Activated CD4-positive, alpha-beta T cell treated with anti-CD3 and anti-CD28 coated beads, Interleukin-2, amount 50 U/mL, for 16 hours (primary cell): Measurements from ENCODE around the gene TMEM154.

ENCODE experiments used
- DNase-seq: peaks from one replicate; pipeline ENCODE4 v3.0.0-alpha.2; 2020

TMEM154 gene

GRCh38 chr4:152587127-152587526 lies 92.7 kb downstream of the TMEM154 start:
- DNase-seq = no peak

GRCh38 chr4:152586668-152587067 lies 93.1 kb downstream of the TMEM154 start:
- DNase-seq = no peak

DNA sequence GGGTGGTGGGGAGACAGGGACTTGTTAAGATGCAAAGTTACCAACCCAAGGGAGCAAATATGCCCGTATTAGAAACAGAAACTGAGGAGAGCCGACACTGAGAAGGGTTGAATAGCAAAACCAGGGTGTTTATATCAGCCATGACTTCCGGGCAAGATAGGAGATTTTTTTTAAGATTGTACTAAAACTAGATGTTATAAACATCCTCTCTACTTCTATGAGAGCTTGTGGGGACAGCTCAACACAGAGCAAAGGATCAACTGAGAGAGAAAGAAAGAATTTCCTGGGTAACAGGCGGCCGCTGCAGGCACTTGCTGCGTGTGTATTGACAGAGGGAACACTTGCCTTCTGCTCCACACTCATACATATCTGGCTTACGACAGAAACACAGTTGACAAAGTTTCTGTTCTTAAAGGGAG lies 94.8 kb downstream of the TMEM154 start:
- no peak for DNase-seq

DNA sequence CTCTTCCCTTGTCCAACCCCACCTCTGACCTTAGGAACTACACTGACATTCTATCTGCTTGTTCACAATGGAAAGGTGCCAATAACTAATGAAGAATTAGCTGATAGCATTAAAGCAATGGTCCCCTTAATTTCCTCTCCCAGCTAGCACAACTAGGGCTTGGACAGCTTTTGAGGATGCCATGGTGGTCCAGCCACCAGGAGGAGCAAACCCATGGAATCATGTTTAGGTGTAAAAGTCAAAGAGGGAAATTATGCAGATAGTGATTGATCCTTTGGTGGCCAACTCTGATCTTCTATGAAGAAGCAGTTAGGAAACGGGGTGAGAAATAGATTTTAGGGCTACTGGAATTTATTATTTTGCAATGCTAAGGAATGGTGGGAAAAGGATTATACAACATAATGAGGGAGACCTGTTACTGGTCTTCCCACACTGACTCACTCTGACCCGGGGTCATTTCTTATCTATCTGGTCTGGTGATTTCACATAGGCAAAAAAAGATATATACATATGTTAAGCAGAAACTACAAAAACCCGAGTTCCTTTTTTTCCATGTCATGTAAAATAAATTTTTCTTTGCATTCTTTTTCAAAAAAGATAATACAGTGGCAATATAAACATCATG lies 98.1 kb downstream of the TMEM154 start:
- DNase-seq = no peak

- no peak for DNase-seq
Measured at GRCh38 chr4:152579916-152580315, 99.9 kb downstream of the TMEM154 start.

GRCh38 chr4:152579107-152579764 lies 100.6 kb downstream of the TMEM154 start:
- DNase-seq = no peak

GRCh38 chr4:152578670-152579069 lies 101.1 kb downstream of the TMEM154 start:
- DNase-seq = no peak

DNA sequence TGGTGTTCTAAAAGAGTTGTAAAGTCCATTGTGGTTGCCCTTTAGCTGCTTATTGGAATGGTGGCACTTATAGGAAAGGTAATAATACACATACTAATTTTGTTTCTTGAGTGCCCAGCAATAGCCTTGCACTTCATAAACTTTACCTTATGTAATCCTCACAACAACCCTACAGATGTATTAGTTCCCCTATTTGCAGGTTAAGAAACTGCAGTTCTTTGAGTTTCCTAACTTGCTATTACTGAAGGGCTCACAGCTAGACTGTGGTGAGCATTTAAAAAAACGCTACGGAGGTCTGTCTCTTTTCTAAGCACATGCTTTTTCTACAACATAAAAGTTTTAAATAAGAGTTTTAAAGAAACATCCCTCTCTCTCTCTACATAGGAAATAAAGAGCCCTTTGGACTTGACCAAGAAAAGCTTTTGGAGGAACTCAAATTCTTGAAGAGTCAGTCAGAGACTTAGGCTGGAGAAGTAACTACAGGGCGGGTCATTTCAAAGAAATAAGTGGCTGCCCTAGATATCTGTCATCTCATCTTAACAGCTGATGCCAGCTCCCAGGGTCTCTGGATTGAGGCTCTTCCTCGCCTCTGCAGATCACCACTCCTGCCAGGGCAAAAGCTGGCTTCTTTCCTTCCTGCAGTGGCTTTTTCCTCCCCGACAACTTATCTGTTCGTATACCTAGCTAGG lies 101.9 kb downstream of the TMEM154 start:
- DNase-seq = no peak

- no peak for DNase-seq
Measured at GRCh38 chr4:152575533-152575932, 104.3 kb downstream of the TMEM154 start.

DNA sequence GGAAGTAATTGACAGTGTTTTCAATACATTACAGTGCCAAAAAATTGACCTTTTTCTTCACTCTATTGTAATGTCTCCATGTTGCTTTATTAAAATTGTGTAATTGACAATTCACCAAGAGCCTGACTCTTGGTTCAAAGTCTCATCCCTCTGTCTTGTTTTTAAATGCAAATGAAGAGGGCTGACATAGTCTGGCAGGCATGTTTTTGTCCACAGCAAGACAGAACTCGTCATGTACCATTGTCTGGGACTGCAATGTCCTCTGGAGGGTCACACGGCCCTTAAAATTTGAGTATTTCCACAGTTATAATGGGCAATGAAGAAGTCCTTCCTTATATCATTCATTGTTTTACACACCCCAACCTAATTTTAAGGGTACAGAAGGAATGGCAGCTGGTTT lies 105.9 kb downstream of the TMEM154 start:
- DNase-seq = no peak

- no peak for DNase-seq
Measured at GRCh38 chr4:152572417-152573086, 107.2 kb downstream of the TMEM154 start.

- no peak for DNase-seq
Measured at GRCh38 chr4:152571770-152572169, 108.0 kb downstream of the TMEM154 start.

- DNase-seq = no peak
Measured at GRCh38 chr4:152571296-152571695, 108.5 kb downstream of the TMEM154 start.
